Small intestine (tissue), 16 donors: ENCODE data around the gene APOE. TPM values are rescaled to one million over a fixed set of nuclear protein-coding genes. Genes with fewer than 3 reads are reported as not detected.
"Not testable (repeated sequence)": the region's sequence is repeated elsewhere in the genome, so short reads cannot be mapped to it uniquely, and the experiment has no call there.

Experiments
- DNase-seq, 2 donors: peaks; one replicate each; pipeline versions ENCODE4 v3.0.0 to v3.0.0-alpha.2; 2013
- FAIRE-seq: peaks from 2 replicates; lab custom pipeline; 2012; peaks lifted over from hg19 to GRCh38; lab: Jason Lieb, UNC
- H3K27ac ChIP-seq, 3 donors: one replicate each; pipeline ENCODE4 v1.5.1; 2013; ENCODE audit warnings: low read length in 2 of 3, mild to moderate bottlenecking in 2 of 3, control low read depth in 1 of 3, inconsistent platforms in 1 of 3, low read depth in 1 of 3, moderate library complexity in 1 of 3
- H3K27me3 ChIP-seq, 3 donors: one replicate each; pipeline ENCODE4 v1.6.1; 2013; ENCODE audit warnings: low read length in 3 of 3, inconsistent platforms in 1 of 3; ENCODE audit not compliant: control insufficient read depth in 3 of 3, insufficient read depth in 3 of 3
- H3K36me3 ChIP-seq, 3 donors: one replicate each; pipeline ENCODE4 v1.6.1; 2013; ENCODE audit warnings: low read length in 3 of 3, inconsistent platforms in 1 of 3, low read depth in 1 of 3, mild to moderate bottlenecking in 1 of 3, moderate library complexity in 1 of 3; ENCODE audit not compliant: control insufficient read depth in 3 of 3, insufficient read depth in 2 of 3
- H3K4me1 ChIP-seq, 3 donors: one replicate each; pipeline ENCODE4 v1.6.1; 2013; ENCODE audit warnings: low read length in 2 of 3, inconsistent platforms in 1 of 3, low read depth in 1 of 3, mild to moderate bottlenecking in 1 of 3, moderate library complexity in 1 of 3; ENCODE audit not compliant: control insufficient read depth in 3 of 3, insufficient read depth in 2 of 3
- H3K4me3 ChIP-seq, 3 donors: one replicate each; pipeline ENCODE4 v1.5.1; 2013; ENCODE audit warnings: low read length in 3 of 3, control low read depth in 1 of 3, inconsistent platforms in 1 of 3, low read depth in 1 of 3, mild to moderate bottlenecking in 1 of 3, moderate library complexity in 1 of 3
- H3K9me3 ChIP-seq, 2 donors: one replicate each; pipeline ENCODE4 v1.6.1; 2013; ENCODE audit warnings: low read depth in 1 of 2, low read length in 1 of 2; ENCODE audit not compliant: control insufficient read depth in 2 of 2, insufficient read depth in 1 of 2
- WGBS, 3 donors: extraction: QIAGEN DNeasy Blood & Tissue Kit; methylation state at CpG; one replicate each; pipeline ENCODE4 v1.1.7; 2013; 5-methylcytosine and 5-hydroxymethylcytosine counted together
- long read RNA-seq, 10 donors: transcript quantifications; one replicate each; lab custom pipeline, GENCODE V29; 2026
- polyA plus RNA-seq, 4 donors: library from polyadenylated mRNA; stranded (reverse) in 3 of 4; unstranded in 1 of 4; fragments of 200-250 nt in 3 of 4; fragments of 120-200 nt in 1 of 4; gene quantifications; one replicate each; pipeline versions ENCODE4 v1.2.1 to v1.2.3, GENCODE V29; 2013
- donor health status: healthy with polysubstance abuse.
- donor health status: control.
- donor health status: control.
- donor health status: Bipolar disorder and iron deficiency.
- donor health status: healthy.

Gene APOE
- 100 to 1,000 TPM in 3 of 4 donors, 10 to 100 TPM in 1; 14.1 to 201 (median 122) TPM for polyA plus RNA-seq
- long read RNA-seq, donor 1, transcript APOE-201 (4 exons, 1,208 nt), result major isoform, 164 of 262 reads
- long read RNA-seq, donor 1, transcript APOE-202 (3 exons, 923 nt), result minor isoform, 27 of 262 reads
- long read RNA-seq, donor 1, partial matches to known transcripts, result 69 of 262 reads
- long read RNA-seq, donor 1, other reads (novel, unspliced or antisense), result 0 of 262 reads
- long read RNA-seq, donor 2, transcript APOE-201 (4 exons, 1,208 nt), result major isoform, 18 of 19 reads
- long read RNA-seq, donor 2, partial matches to known transcripts, result 0 of 19 reads
- long read RNA-seq, donor 2, other reads (novel, unspliced or antisense), result 0 of 19 reads
- long read RNA-seq, donor 3, transcript APOE-201 (4 exons, 1,208 nt), result major isoform, 49 of 67 reads
- long read RNA-seq, donor 3, transcript APOE-202 (3 exons, 923 nt), result minor isoform, 8 of 67 reads
- long read RNA-seq, donor 3, partial matches to known transcripts, result 9 of 67 reads
- long read RNA-seq, donor 3, other reads (novel, unspliced or antisense), result 0 of 67 reads
- long read RNA-seq, donor 4, result 0 reads
- long read RNA-seq, donor 5, transcript APOE-202 (3 exons, 923 nt), result minor isoform, 5 of 62 reads
- long read RNA-seq, donor 5, transcript APOE-201 (4 exons, 1,208 nt), result major isoform, 31 of 62 reads
- long read RNA-seq, donor 5, partial matches to known transcripts, result 24 of 62 reads
- long read RNA-seq, donor 5, other reads (novel, unspliced or antisense), result 0 of 62 reads
- long read RNA-seq, donor 6, transcript APOE-201 (4 exons, 1,208 nt), result major isoform, 25 of 37 reads
- long read RNA-seq, donor 6, partial matches to known transcripts, result 8 of 37 reads
- long read RNA-seq, donor 6, other reads (novel, unspliced or antisense), result 0 of 37 reads
- long read RNA-seq, donor 7, transcript APOE-202 (3 exons, 923 nt), result minor isoform, 10 of 59 reads
- long read RNA-seq, donor 7, transcript APOE-201 (4 exons, 1,208 nt), result major isoform, 38 of 59 reads
- long read RNA-seq, donor 7, transcript APOE-203 (4 exons, 864 nt), result minor isoform, 5 of 59 reads
- long read RNA-seq, donor 7, partial matches to known transcripts, result 5 of 59 reads
- long read RNA-seq, donor 7, other reads (novel, unspliced or antisense), result 0 of 59 reads
- long read RNA-seq, donor 8, transcript APOE-201 (4 exons, 1,208 nt), result major isoform, 9 of 12 reads
- long read RNA-seq, donor 8, partial matches to known transcripts, result 0 of 12 reads
- long read RNA-seq, donor 8, other reads (novel, unspliced or antisense), result 0 of 12 reads
- long read RNA-seq, donor 9, transcript APOE-201 (4 exons, 1,208 nt), result major isoform, 12 of 17 reads
- long read RNA-seq, donor 9, partial matches to known transcripts, result 0 of 17 reads
- long read RNA-seq, donor 9, other reads (novel, unspliced or antisense), result 0 of 17 reads
- long read RNA-seq, donor 10, transcript APOE-202 (3 exons, 923 nt), result minor isoform, 7 of 60 reads
- long read RNA-seq, donor 10, transcript APOE-201 (4 exons, 1,208 nt), result major isoform, 44 of 60 reads
- long read RNA-seq, donor 10, partial matches to known transcripts, result 6 of 60 reads
- long read RNA-seq, donor 10, other reads (novel, unspliced or antisense), result 0 of 60 reads

- Histone ChIP-seq H3K4me3 (peak within 1 kb of the TSS in 2 of 3 donors; percentile 10 to 35), H3K27me3 (peaks cover 0 to 5% (median 5%) of the 10 kb centered on the region in 3 donors), H3K36me3 (peaks cover 0 to 32% (median 3%) of the 10 kb centered on the region in 3 donors), H3K27ac (peak within 1 kb of the TSS in 1 of 3 donors; percentile 65), H3K4me1 (peaks cover 0 to 22% (median 0%) of the 10 kb centered on the region in 3 donors), H3K9me3 (no peaks in the 10 kb centered on the region)
- DNase-seq, result peak in 1 of 2 donors; percentile 53
- 2 to 7% (median 2%) methylated on average over 17 to 20 of the region's 20 CpGs for WGBS, 3 donors
- no peak for FAIRE-seq
These were observed at the start of gene APOE for GRCh38 chr19:44905437-44906160. Gene APOE, plus strand, starts transcription at chr19:44905796. Its CDS starts 829 bp downstream, at chr19:44906625.

DNA sequence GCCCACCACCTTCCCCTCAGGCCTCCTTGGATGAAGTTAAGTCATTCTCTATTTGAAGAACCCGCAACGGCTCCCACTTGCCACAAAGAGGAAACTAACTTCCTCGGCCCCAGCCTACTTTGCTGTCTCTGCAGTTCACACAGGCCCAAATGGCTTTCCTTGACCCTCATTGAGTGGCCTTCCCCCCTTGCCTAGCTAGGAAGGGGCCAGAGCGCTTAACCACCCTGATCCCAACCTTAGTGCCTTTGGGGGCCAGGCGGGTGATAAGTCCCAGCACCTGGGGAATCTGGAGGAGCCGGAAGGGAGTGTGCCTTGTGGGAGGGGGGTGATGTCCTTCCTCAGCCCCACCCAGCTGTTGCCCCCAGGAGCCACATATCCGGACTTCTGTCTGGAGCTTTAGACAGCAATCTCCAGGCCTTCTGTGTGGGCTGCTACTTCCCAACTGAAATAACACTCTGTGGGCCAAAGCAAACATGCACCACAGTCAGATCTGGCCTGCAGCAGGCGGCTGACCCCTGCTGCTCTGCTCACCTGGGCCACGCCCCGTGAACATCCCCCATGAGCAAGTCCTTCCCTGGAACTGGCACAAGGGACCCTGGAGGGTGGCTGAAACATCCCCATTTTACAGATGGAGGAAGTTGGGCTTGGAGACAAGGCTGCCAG is 49.0 kb upstream of the APOE start:
- Histone ChIP-seq H3K27ac (peak overlapping the region in 2 of 3 donors; percentile 45 to 53), H3K4me1 (peaks cover 0 to 31% (median 3%) of the 10 kb centered on the region in 3 donors), H3K9me3 (no peaks in the 10 kb centered on the region), H3K4me3 (no peak overlapping the region), H3K27me3 (no peaks in the 10 kb centered on the region), H3K36me3 (peaks cover 0 to 73% (median 3%) of the 10 kb centered on the region in 3 donors)
- FAIRE-seq, result no peak
- DNase-seq, result no peak
- WGBS, 3 donors, result 50 to 63% (median 53%) methylated on average over 10 of the region's 10 CpGs

GRCh38 chr19:44857837-44858236 is 47.8 kb upstream of the APOE start:
- FAIRE-seq (no peak), DNase-seq (peak; percentile 80 to 81)
- 17 to 52% (median 41%) methylated on average over 4 of the region's 4 CpGs for WGBS, 3 donors
- Histone ChIP-seq H3K4me1 (peaks cover 0 to 31% (median 3%) of the 10 kb centered on the region in 3 donors), H3K27me3 (no peaks in the 10 kb centered on the region), H3K9me3 (no peaks in the 10 kb centered on the region), H3K27ac (peak overlapping the region in 2 of 3 donors; percentile 38 to 84), H3K4me3 (no peak overlapping the region), H3K36me3 (peaks cover 0 to 66% (median 3%) of the 10 kb centered on the region in 3 donors)

- peaks cover 0 to 63% (median 9%) of the 10 kb centered on the region in 3 donors for H3K36me3 ChIP-seq
- not testable (repeated sequence) for H3K27me3 ChIP-seq, FAIRE-seq, H3K4me3 ChIP-seq, DNase-seq, H3K9me3 ChIP-seq, H3K27ac ChIP-seq
- WGBS, 3 donors, result 83 to 87% (median 85%) methylated on average over 3 of the region's 3 CpGs
- H3K4me1 ChIP-seq, result peaks cover 0 to 29% (median 3%) of the 10 kb centered on the region in 3 donors
These were observed 44.0 kb upstream of the APOE start for GRCh38 chr19:44861576-44861975.

DNA sequence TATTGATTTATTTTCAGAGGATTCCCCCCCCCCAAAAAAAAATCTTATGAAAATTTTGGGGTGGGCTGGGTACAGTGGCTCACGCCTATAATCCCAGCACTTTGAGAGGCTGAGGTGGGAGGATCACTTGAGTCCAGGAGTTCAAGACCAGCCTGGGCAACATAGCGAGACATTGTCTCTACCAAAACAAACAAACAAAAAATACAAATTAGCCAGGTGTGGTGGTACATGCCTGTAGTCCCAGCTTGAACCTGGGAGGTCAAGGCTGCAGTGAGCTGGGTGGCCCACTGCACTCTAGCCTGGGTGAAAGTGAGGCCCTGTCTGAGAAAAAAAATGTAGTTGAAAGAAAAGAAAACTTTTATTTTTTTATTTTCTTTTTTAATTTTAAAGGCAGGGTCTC is 41.6 kb upstream of the APOE start:
- WGBS, 3 donors, result 83 to 93% (median 84%) methylated on average over 2 of the region's 2 CpGs
- DNase-seq (no peak), FAIRE-seq (no peak)
- H3K36me3 ChIP-seq, result peaks cover 0 to 70% (median 9%) of the 10 kb centered on the region in 3 donors
- no peak overlapping the region for H3K4me3 ChIP-seq
- H3K9me3 ChIP-seq, result no peaks in the 10 kb centered on the region
- H3K4me1 ChIP-seq, result peaks cover 0 to 20% (median 0%) of the 10 kb centered on the region in 3 donors
- H3K27me3 ChIP-seq, result no peaks in the 10 kb centered on the region
- H3K27ac ChIP-seq, result no peak overlapping the region

DNA sequence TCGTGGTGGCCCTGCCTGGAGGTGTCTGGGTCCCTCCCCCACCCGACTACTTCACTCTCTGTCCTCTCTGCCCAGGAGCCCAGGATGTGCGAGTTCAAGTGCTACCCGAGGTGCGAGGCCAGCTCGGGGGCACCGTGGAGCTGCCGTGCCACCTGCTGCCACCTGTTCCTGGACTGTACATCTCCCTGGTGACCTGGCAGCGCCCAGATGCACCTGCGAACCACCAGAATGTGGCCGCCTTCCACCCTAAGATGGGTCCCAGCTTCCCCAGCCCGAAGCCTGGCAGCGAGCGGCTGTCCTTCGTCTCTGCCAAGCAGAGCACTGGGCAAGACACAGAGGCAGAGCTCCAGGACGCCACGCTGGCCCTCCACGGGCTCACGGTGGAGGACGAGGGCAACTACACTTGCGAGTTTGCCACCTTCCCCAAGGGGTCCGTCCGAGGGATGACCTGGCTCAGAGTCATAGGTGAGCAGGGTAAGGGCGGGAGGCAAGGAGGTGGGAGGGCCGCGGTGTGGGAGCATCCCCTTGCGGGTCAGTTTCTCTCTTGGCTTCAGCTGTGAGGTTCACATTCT is 40.3 kb upstream of the APOE start:
- 92 to 94% (median 93%) methylated on average over 27 of the region's 27 CpGs for WGBS, 3 donors
- no peak overlapping the region for H3K27ac ChIP-seq
- no peak overlapping the region for H3K4me3 ChIP-seq
- no peaks in the 10 kb centered on the region for H3K9me3 ChIP-seq
- peaks cover 0 to 26% (median 4%) of the 10 kb centered on the region in 3 donors for H3K4me1 ChIP-seq
- no peak for FAIRE-seq
- H3K36me3 ChIP-seq, result peaks cover 0 to 69% (median 10%) of the 10 kb centered on the region in 3 donors
- no peak for DNase-seq
- no peaks in the 10 kb centered on the region for H3K27me3 ChIP-seq
